Measurements from ENCODE around the gene CAMK2A.

DNA sequence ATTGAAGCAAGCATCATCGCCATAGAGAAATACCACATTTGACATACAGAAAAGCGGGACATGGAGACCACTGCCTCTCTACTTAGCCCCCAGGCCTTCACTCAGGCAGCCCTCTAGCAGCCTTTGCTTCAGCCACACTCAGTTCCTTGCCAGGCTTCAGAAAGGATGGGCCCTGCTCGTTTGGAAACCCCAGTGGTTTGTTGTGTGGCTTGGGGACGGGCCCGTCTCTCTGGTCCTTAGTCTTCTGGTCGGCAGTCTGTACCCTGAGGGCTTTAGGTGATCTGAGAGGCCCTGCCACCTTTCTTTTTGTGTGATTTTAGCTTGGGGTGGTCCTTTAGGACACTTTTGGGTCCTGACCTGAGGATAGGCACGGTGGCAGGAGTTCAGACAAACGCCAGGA lies 34.2 kb upstream of the CAMK2A start:
- TF ChIP-seq TAF1 (IDR thresholded peaks at IDR 0.05; ENCODE audit: borderline replicate concordance, insufficient read depth, low read length) (no peak), POLR2AphosphoS5 (IDR thresholded peaks at IDR 0.05; ENCODE audit: low read depth, low read length) (no peak)

Measured in PFSK-1 (cell line).